ENCODE results near the gene ABTB1.

The ABTB1 gene

GRCh38 chr3:127720985-127721935 lies 48.5 kb downstream of the ABTB1 start:
- no peak for DNase-seq (ENCODE audit: low read depth)

- no peak for DNase-seq (ENCODE audit: low read depth)
These were observed 49.5 kb downstream of the ABTB1 start for GRCh38 chr3:127722091-127722784.

DNA sequence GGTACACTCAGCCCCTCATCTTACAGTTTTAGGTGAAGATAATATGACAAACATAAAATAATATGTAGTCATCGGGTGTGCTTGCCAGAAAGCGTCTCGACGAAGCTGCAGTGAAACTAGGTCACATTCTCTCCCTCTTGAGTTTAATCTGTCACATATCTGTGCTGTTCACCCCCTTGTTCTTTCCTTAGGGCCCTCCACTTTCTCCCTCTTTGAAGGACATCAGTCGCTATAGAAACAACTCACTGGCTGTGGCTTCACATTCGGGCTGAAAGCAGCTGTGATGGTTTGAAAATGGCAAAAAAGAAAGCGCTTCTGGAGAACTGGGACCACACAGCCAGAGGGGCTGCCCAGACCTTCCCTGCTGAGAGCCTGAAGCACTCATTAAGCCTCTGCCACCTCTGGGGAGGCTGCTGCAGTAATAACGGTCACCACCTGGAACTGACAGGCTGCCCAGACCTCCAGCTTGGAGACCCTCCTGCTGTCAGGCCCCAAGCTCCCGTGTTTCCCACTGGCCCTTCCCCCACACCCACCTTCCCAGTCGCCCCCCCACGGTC lies 50.3 kb downstream of the ABTB1 start:
- no peak for DNase-seq (ENCODE audit: low read depth)

- DNase-seq (ENCODE audit: low read depth) = no peak
These were observed 54.1 kb downstream of the ABTB1 start for GRCh38 chr3:127726894-127727293.

DNA sequence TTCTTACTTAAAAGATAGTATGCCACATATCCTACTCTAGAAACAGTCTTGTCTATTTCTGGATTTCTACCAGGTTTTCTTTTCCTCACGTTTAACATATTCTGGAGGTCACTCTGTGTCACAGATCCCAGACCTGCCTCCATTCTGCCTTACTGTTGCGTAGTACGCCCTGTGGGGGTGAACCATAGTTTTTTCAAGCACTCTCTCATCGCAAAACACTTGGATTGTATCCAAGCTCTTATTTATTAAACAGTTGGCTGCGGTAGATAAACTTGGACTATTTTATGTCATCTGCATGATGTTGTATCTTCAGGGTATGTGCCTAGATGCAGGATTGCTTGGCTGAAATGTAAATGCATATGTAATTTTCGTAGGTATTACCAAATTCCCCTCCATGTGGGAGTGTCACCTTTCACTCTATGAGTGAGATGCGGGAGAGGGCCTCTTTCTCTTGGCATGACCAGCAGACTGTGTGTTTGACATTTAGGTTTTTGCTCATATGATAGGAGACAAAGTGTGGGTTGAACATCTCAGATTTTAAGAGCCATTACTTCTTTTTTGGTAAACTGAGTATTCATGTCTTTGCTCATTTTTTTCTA lies 55.8 kb downstream of the ABTB1 start:
- DNase-seq (ENCODE audit: low read depth) = no peak

DNA sequence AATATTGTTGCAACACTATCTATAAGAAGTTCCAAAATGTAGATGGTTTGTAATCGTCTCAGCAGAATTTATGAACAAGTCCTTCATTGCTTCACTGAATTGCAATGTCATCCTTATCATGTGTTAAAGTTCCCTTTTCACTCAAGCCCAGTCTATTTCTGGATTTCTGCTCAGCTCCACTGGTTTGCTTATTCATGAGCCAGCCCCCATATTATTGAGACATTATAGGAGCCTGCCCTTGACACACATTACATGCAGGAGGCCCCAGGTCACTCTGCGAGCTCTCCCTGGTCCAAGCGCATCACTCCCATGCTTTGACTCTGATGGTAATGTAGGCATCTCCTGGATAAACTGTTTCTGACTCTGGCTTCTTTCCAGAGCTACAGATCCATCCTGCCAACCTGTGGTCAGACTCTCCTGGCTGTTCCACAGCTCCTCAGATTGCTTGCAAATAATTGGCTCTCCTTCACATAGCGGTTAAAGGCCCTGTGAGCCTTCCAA lies 56.9 kb downstream of the ABTB1 start:
- DNase-seq (ENCODE audit: low read depth) = no peak

DNA sequence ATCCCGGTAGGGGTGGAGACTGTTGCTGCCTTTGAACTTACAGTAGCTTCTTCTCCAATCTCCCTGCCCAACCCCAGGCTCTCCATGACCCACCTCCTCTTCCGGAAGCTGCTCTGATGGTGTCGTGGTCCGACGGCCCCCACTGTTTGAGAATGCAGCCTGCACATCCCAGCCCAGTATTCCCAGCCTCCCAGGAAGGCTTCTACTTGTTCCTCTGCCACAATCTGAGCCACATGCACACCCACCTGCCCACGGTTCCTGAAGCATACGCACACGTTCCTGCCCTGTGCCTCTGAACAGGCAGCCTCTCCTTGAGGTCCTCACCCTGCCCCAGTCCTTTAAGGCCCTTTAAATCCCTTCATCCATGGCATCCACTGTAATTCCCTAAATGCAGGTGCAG lies 57.4 kb downstream of the ABTB1 start:
- no peak for DNase-seq (ENCODE audit: low read depth)

Data from T-helper 22 cell (primary cell).